H9 (cell line): ENCODE results near the gene SORCS2. TPM values are rescaled to one million over a fixed set of nuclear protein-coding genes. Genes with fewer than 3 reads are reported as not detected.

ENCODE experiments used
- DNase-seq: peaks from one replicate; pipeline ENCODE4 v3.0.0-alpha.2; 2017
- H2AFZ ChIP-seq: one replicate; pipeline ENCODE4 v1.6.1; 2013; ENCODE audit warnings: mild to moderate bottlenecking, low read length, control low read depth, moderate library complexity
- H2AK5ac ChIP-seq: 2 replicates; pipeline ENCODE4 v1.6.1; 2013; ENCODE audit warnings: low read length, control low read depth, mixed read lengths; ENCODE audit not compliant: insufficient read length
- H2BK120ac ChIP-seq: one replicate; pipeline ENCODE4 v1.6.1; 2013; ENCODE audit warnings: low read depth, mild to moderate bottlenecking, low read length, control low read depth, inconsistent platforms; ENCODE audit not compliant: poor library complexity, severe bottlenecking
- H2BK12ac ChIP-seq: 2 replicates; pipeline ENCODE4 v1.6.1; 2013; ENCODE audit warnings: low read length, control low read depth, mixed read lengths, low read depth; ENCODE audit not compliant: insufficient read length
- H2BK15ac ChIP-seq: 2 replicates; pipeline ENCODE4 v1.6.1; 2013; ENCODE audit warnings: low read depth, low read length, control low read depth
- H2BK20ac ChIP-seq: one replicate; pipeline ENCODE4 v1.6.1; 2013; ENCODE audit warnings: low read depth, mild to moderate bottlenecking, low read length, control low read depth, inconsistent platforms; ENCODE audit not compliant: poor library complexity, severe bottlenecking
- H2BK5ac ChIP-seq: 2 replicates; pipeline ENCODE4 v1.6.1; 2013; ENCODE audit warnings: low read length, control low read depth, mixed read lengths; ENCODE audit not compliant: insufficient read length
- H3K14ac ChIP-seq: 2 replicates; pipeline ENCODE4 v1.6.1; 2013; ENCODE audit warnings: low read length, control low read depth; ENCODE audit not compliant: insufficient read depth
- H3K18ac ChIP-seq: 2 replicates; pipeline ENCODE4 v1.6.1; 2013; ENCODE audit warnings: low read depth, mild to moderate bottlenecking, mixed read lengths, low read length, control low read depth; ENCODE audit not compliant: insufficient read length
- H3K23ac ChIP-seq: 2 replicates; pipeline ENCODE4 v1.6.1; 2013; ENCODE audit warnings: low read length, control low read depth, mixed read lengths, low read depth; ENCODE audit not compliant: insufficient read length
- H3K23me2 ChIP-seq: 2 replicates; pipeline ENCODE4 v1.6.1; 2013; ENCODE audit warnings: low read depth, mild to moderate bottlenecking, mixed read lengths, low read length, control low read depth; ENCODE audit not compliant: insufficient read length, poor library complexity, severe bottlenecking
- H3K27ac ChIP-seq: 2 replicates; pipeline ENCODE4 v1.5.1; 2013; ENCODE audit warnings: low read length, control low read depth, mixed read lengths, low read depth; ENCODE audit not compliant: insufficient read length
- H3K27me3 ChIP-seq: 2 replicates; pipeline ENCODE4 v1.6.1; 2013; ENCODE audit warnings: low read length, control low read depth, inconsistent platforms; ENCODE audit not compliant: insufficient read depth
- H3K4ac ChIP-seq: 2 replicates; pipeline ENCODE4 v1.6.1; 2013; ENCODE audit warnings: low read depth, mild to moderate bottlenecking, control low read depth, inconsistent platforms, low read length, moderate library complexity
- H3K4me1 ChIP-seq: 2 replicates; pipeline ENCODE4 v1.6.1; 2013; ENCODE audit warnings: low read length, control low read depth, inconsistent platforms; ENCODE audit not compliant: insufficient read depth
- H3K4me2 ChIP-seq: 2 replicates; pipeline ENCODE4 v1.6.1; 2013; ENCODE audit warnings: low read length, control low read depth, mixed read lengths; ENCODE audit not compliant: insufficient read length, insufficient read depth
- H3K56ac ChIP-seq: 2 replicates; pipeline ENCODE4 v1.6.1; 2013; ENCODE audit warnings: low read depth, mild to moderate bottlenecking, mixed read lengths, low read length, control low read depth; ENCODE audit not compliant: insufficient read length
- H3K79me1 ChIP-seq: 2 replicates; pipeline ENCODE4 v1.6.1; 2013; ENCODE audit warnings: low read depth, mild to moderate bottlenecking, moderate library complexity, low read length, control low read depth, inconsistent platforms; ENCODE audit not compliant: insufficient read depth, poor library complexity, severe bottlenecking
- H3K79me2 ChIP-seq: 2 replicates; pipeline ENCODE4 v1.6.1; 2013; ENCODE audit warnings: low read length, control low read depth, inconsistent platforms; ENCODE audit not compliant: insufficient read depth
- H3K9ac ChIP-seq: 2 replicates; pipeline ENCODE4 v1.6.1; 2013; ENCODE audit warnings: low read length, control low read depth, mixed read lengths; ENCODE audit not compliant: insufficient read length; ENCODE audit errors: extremely low read depth
- H3K9me3 ChIP-seq: one replicate; pipeline ENCODE4 v1.6.1; 2013; ENCODE audit warnings: low read depth, low read length, inconsistent platforms; ENCODE audit not compliant: control insufficient read depth
- H3T11ph ChIP-seq: one replicate; pipeline ENCODE4 v1.6.1; 2013; ENCODE audit warnings: mild to moderate bottlenecking, low read length, control low read depth, inconsistent platforms
- H4K20me1 ChIP-seq: one replicate; pipeline ENCODE4 v1.6.1; 2013; ENCODE audit not compliant: control insufficient read depth, insufficient read length, insufficient read depth
- H4K5ac ChIP-seq: 2 replicates; pipeline ENCODE4 v1.6.1; 2013; ENCODE audit warnings: low read depth, mild to moderate bottlenecking, mixed read lengths, low read length, control low read depth; ENCODE audit not compliant: insufficient read length
- H4K8ac ChIP-seq: replicated peaks from 2 replicates; pipeline ENCODE4 v1.6.1; 2013; ENCODE audit warnings: low read length, control low read depth, mixed read lengths, low read depth; ENCODE audit not compliant: insufficient read length
- H4K91ac ChIP-seq: 2 replicates; pipeline ENCODE4 v1.6.1; 2013; ENCODE audit warnings: low read depth, mild to moderate bottlenecking, moderate library complexity, mixed read lengths, low read length, control low read depth; ENCODE audit not compliant: insufficient read length
- H3K27ac Mint-ChIP-seq, 3 experiments: 2 replicates in 2 of 3; 3 replicates in 1 of 3; pipeline ENCODE4 v1.8.0; 2020 to 2021; ENCODE audit warnings: mixed read lengths in 3 of 3, mild to moderate bottlenecking in 1 of 3, moderate library complexity in 1 of 3
- H3K27me3 Mint-ChIP-seq: 2 replicates; pipeline ENCODE4 v1.8.0; 2021; ENCODE audit warnings: low read depth, mild to moderate bottlenecking, moderate library complexity, mixed read lengths
- H3K36me3 Mint-ChIP-seq, 3 experiments: 2 replicates in 2 of 3; 3 replicates in 1 of 3; pipeline ENCODE4 v1.8.0; 2020 to 2021; ENCODE audit warnings: low read depth in 3 of 3, mixed read lengths in 3 of 3; ENCODE audit not compliant: insufficient read depth in 1 of 3
- H3K4me1 Mint-ChIP-seq, 2 experiments: 2 replicates each; pipeline ENCODE4 v1.8.0; 2020; ENCODE audit warnings: mixed read lengths in 2 of 2
- H3K4me3 Mint-ChIP-seq, 2 experiments: 2 replicates in 1 of 2; 3 replicates in 1 of 2; pipeline ENCODE4 v1.8.0; 2020 to 2021; ENCODE audit warnings: mild to moderate bottlenecking in 2 of 2, mixed read lengths in 2 of 2, moderate library complexity in 1 of 2
- H3K9me3 Mint-ChIP-seq, 2 experiments: 2 replicates in 1 of 2; 3 replicates in 1 of 2; pipeline ENCODE4 v1.8.0; 2020; ENCODE audit warnings: mild to moderate bottlenecking in 2 of 2, mixed read lengths in 2 of 2, moderate library complexity in 1 of 2
- CTCF ChIP-seq: fragments of 200-600 bp; sonication (generic); conservative IDR thresholded peaks from 3 replicates; pipeline ENCODE4 v1.8.0; 2021; ENCODE audit warnings: antibody characterized with exemption, mild to moderate bottlenecking
- WGBS: extraction: QIAGEN DNeasy Blood & Tissue Kit; methylation state at CpG from one replicate; pipeline ENCODE4 v1.1.7; 2013; ENCODE audit warnings: missing lambda C conversion rate, low lambda C conversion rate, mixed read lengths; ENCODE audit not compliant: insufficient read length; ENCODE audit errors: extremely low coverage; 5-methylcytosine and 5-hydroxymethylcytosine counted together
- total RNA-seq: library from RNA; stranded (reverse); gene quantifications from 2 replicates; pipeline ENCODE4 v1.2.1, GENCODE V29; 2021

SORCS2 gene
- total RNA-seq, 1 experiment from 2014 or later, result 0.57 TPM

- H2BK15ac ChIP-seq, result no peak overlapping the region
- no peak overlapping the region for H3K14ac ChIP-seq
- H3K56ac ChIP-seq, result no peak overlapping the region
- peaks cover 14% of the 10 kb centered on the region for H3K27me3 Mint-ChIP-seq
- no CpG with 5 or more reads among the region's 32 CpGs for WGBS
- H3K18ac ChIP-seq, result no peak overlapping the region
- no peak overlapping the region for H2AK5ac ChIP-seq
- H3K9ac ChIP-seq, result no peak overlapping the region
- no peak overlapping the region for H3K23ac ChIP-seq
- no peaks in the 10 kb centered on the region for H3K23me2 ChIP-seq
- no peak overlapping the region for H4K91ac ChIP-seq
- no peak overlapping the region for H3T11ph ChIP-seq
- no peak for TF ChIP-seq CTCF
- H2BK20ac ChIP-seq, result no peak overlapping the region
- no peak overlapping the region for H3K4me2 ChIP-seq
- no peak overlapping the region for H3K27ac Mint-ChIP-seq
- H3K9me3 Mint-ChIP-seq, result peaks cover 4 to 5% of the 10 kb centered on the region in 2 experiments; a peak in 4 of 5 replicates
- no peaks in the 10 kb centered on the region for H3K79me2 ChIP-seq
- no peak overlapping the region for H4K5ac ChIP-seq
- no peak overlapping the region for H2BK12ac ChIP-seq
- DNase-seq, result no peak
- H3K27ac ChIP-seq, result no peak overlapping the region
- no peaks in the 10 kb centered on the region for H3K27me3 ChIP-seq
- no peaks in the 10 kb centered on the region for H3K79me1 ChIP-seq
- H2AFZ ChIP-seq, result no peak overlapping the region
- H3K4me1 Mint-ChIP-seq, result peaks cover 19 to 27% of the 10 kb centered on the region in 2 experiments
- H4K8ac ChIP-seq, result no peak overlapping the region
- peaks cover 2% of the 10 kb centered on the region; the same call in 1 of the 2 replicates for H3K4me1 ChIP-seq
- H3K4me3 Mint-ChIP-seq, result no peak overlapping the region; a peak in 1 of 5 replicates
- H3K4ac ChIP-seq, result no peak overlapping the region
- H3K36me3 Mint-ChIP-seq, result no peaks in the 10 kb centered on the region
- H2BK120ac ChIP-seq, result no peak overlapping the region
- H3K9me3 ChIP-seq, result no peaks in the 10 kb centered on the region
- no peak overlapping the region for H2BK5ac ChIP-seq
- no peaks in the 10 kb centered on the region for H4K20me1 ChIP-seq
Observed at GRCh38 chr4:7649741-7650531, 457.6 kb downstream of the SORCS2 start.
